VCaP (cell line): Measurements from ENCODE around the gene TFR2.
A peak's percentile ranks its signal among the peaks of the same experiment; 100 is the strongest.

Experiments used
- H3K27ac ChIP-seq: fragments of 450-650 bp; 2 replicates; pipeline ENCODE4 v1.5.1; 2017
- CTCF ChIP-seq: fragments of 450-650 bp; conservative IDR thresholded peaks from 2 replicates; pipeline ENCODE4 v1.5.1; 2017; ENCODE audit warnings: mild to moderate bottlenecking, moderate library complexity

TFR2 gene

GRCh38 chr7:100623951-100624824 lies 17.2 kb downstream of the TFR2 start:
- no peak for TF ChIP-seq CTCF
- H3K27ac ChIP-seq: no peak overlapping the region

GRCh38 chr7:100621554-100621953 lies 19.8 kb downstream of the TFR2 start:
- H3K27ac ChIP-seq: no peak overlapping the region
- TF ChIP-seq CTCF: no peak

- H3K27ac ChIP-seq: no peak overlapping the region
- TF ChIP-seq CTCF: no peak
These were observed 20.5 kb downstream of the TFR2 start for GRCh38 chr7:100620804-100621203.

- H3K27ac ChIP-seq: no peak overlapping the region
- TF ChIP-seq CTCF: no peak
These were observed 21.1 kb downstream of the TFR2 start for GRCh38 chr7:100620239-100620638.

DNA sequence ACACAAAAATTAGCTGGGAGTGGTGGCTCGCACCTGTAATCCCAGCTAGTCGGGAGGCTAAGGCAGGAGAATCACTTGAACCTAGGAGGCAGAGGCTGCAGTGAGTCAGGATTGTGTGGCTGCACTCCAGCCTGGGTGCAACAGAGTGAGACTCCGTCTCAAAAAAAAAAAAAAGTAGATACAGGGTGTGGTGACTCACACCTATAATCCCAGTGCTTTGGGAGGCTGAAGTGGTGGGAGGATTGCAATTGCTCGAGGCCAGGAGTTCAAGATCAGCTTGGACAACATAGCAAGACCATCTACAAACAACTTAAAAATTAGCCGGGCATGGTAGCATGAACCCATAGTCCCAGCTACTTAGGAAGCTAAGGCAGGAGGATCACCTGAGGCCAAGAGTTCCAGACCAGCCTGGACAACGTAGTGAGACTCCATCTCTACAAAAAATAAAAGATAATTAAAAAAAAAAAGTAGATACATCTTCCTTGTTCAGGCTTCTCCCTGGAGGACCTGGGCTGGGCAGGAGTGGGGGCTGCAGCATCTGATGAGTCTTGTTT lies 27.0 kb downstream of the TFR2 start:
- TF ChIP-seq CTCF: no peak
- H3K27ac ChIP-seq: no peak overlapping the region

- no peak overlapping the region; the same call in 1 of the 2 replicates for H3K27ac ChIP-seq
- TF ChIP-seq CTCF: no peak
These were observed 27.8 kb downstream of the TFR2 start for GRCh38 chr7:100613412-100614175.

GRCh38 chr7:100612730-100613390 lies 28.5 kb downstream of the TFR2 start:
- H3K27ac ChIP-seq: peak overlapping the region; percentile 84
- TF ChIP-seq CTCF: no peak; the same call in 1 of the 2 replicates
